ENCODE results near the gene FBXW5. TPM values are rescaled to one million over a fixed set of nuclear protein-coding genes. Genes with fewer than 3 reads are reported as not detected.

Gene FBXW5
- total RNA-seq, 2 experiments from 2014 or later: 118 to 119 TPM

GRCh38 chr9:136900988-136901515 lies 43.5 kb downstream of the FBXW5 start:
- no peak for DNase-seq
- ChIA-PET CTCF (interaction anchor here (0.9 to 1.2 kb wide), 2 partner anchors 17 to 74 kb away, joined by 3 to 4 read pairs; no protein-coding TSS in a partner anchor), POLR2A (interaction anchor here (0.6 to 3.0 kb wide), 5 partner anchors 14 to 64 kb away, joined by 3 to 40 read pairs (median 11); partner anchors contain the start of genes FBXW5 and TRAF2)
- Mint-ChIP-seq H3K27ac (peak overlapping the region; percentile 92), H3K4me3 (peak overlapping the region; percentile 52), H3K36me3 (ENCODE audit: low read depth) (peaks cover 45% of the 10 kb centered on the region), H3K9me3 (no peaks in the 10 kb centered on the region), H3K4me1 (peaks cover 50% of the 10 kb centered on the region), H3K27me3 (no peaks in the 10 kb centered on the region)

DNA sequence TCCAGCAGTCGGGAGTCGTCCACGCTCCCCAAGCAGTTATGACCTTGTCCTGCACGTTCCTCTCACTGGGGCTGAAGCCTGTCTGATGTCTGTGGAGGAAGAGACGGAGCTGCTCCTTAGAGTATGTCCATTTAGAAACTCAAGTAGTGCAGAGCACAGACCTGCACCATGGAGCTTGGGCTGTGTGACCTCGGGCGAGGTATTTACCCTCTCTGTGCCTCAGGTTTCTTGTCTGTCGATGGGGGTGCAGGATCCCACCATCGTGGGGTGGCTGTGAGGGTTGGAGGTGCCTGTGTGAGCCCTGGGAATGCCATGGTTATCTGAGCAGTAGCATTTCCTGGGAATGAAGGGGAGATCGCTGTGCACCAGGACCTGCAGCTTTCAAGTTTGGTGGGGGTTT lies 44.0 kb downstream of the FBXW5 start:
- no peak for DNase-seq
- Mint-ChIP-seq H3K27me3 (no peaks in the 10 kb centered on the region), H3K4me1 (peaks cover 50% of the 10 kb centered on the region), H3K27ac (peak overlapping the region; percentile 92), H3K4me3 (no peak overlapping the region), H3K36me3 (ENCODE audit: low read depth) (peaks cover 40% of the 10 kb centered on the region), H3K9me3 (no peaks in the 10 kb centered on the region)
- ChIA-PET POLR2A (interaction anchor here (0.6 to 3.0 kb wide), 3 partner anchors 13 to 173 kb away, joined by 3 to 40 read pairs (median 36); partner anchors contain the start of gene TRAF2), CTCF (no interaction called here)

GRCh38 chr9:136899196-136899595 lies 45.3 kb downstream of the FBXW5 start:
- ChIA-PET CTCF (no interaction called here), POLR2A (interaction anchor here (1.3 to 2.4 kb wide), 3 partner anchors 13 to 187 kb away, joined by 3 to 11 read pairs (median 5); partner anchors contain the start of genes MAN1B1 and TRAF2)
- Mint-ChIP-seq H3K36me3 (ENCODE audit: low read depth) (peaks cover 40% of the 10 kb centered on the region), H3K27me3 (no peaks in the 10 kb centered on the region), H3K4me1 (peaks cover 52% of the 10 kb centered on the region), H3K27ac (peak overlapping the region; percentile 76), H3K9me3 (no peaks in the 10 kb centered on the region), H3K4me3 (no peak overlapping the region)
- no peak for DNase-seq

DNA sequence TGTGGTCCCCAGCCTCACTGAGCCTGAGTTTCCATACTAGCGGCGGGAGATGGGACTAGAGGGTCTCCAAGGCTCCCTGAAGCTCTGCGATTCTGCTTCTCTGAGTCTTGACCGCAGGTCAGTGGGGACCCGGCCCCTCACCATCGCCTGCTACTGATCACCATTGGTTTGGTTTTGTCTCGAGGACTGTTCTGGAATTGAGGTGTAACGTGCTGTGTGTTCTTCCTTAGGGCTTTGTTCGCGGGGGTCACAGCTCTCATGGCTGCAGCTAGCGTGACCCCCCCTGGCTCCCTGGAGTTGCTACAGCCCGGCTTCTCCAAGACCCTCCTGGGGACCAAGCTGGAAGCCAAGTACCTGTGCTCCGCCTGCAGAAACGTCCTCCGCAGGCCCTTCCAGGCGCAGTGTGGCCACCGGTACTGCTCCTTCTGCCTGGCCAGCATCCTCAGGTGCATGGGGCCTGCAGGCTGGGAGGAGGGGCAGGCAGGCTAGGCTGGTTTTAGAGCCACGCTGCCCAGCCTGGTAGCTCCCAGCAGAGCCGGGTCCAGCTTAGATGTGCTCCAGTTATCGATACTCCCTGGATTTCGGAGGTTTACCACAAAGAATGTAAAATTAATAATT lies 45.9 kb downstream of the FBXW5 start:
- H3K36me3 Mint-ChIP-seq (ENCODE audit: low read depth): peaks cover 44% of the 10 kb centered on the region
- no peak overlapping the region for H3K27ac Mint-ChIP-seq
- peaks cover 51% of the 10 kb centered on the region for H3K4me1 Mint-ChIP-seq
- H3K4me3 Mint-ChIP-seq: no peak overlapping the region
- no peaks in the 10 kb centered on the region for H3K9me3 Mint-ChIP-seq
- H3K27me3 Mint-ChIP-seq: no peaks in the 10 kb centered on the region
- ChIA-PET POLR2A (interaction anchor here (1.3 to 2.4 kb wide), 4 partner anchors 13 to 188 kb away, joined by 3 to 11 read pairs (median 4); partner anchors contain the start of genes MAN1B1 and TRAF2), CTCF (no interaction called here)
- DNase-seq: no peak

GRCh38 chr9:136896027-136896426 lies 48.5 kb downstream of the FBXW5 start:
- Mint-ChIP-seq H3K4me3 (no peak overlapping the region), H3K27ac (no peak overlapping the region), H3K27me3 (no peaks in the 10 kb centered on the region), H3K36me3 (ENCODE audit: low read depth) (peaks cover 36% of the 10 kb centered on the region), H3K4me1 (peaks cover 31% of the 10 kb centered on the region), H3K9me3 (no peaks in the 10 kb centered on the region)
- no peak for DNase-seq
- ChIA-PET POLR2A (interaction anchor here (1.1 kb wide), 1 partner anchor 9 kb away, joined by 4 read pairs; no protein-coding TSS in a partner anchor), CTCF (interaction anchor here (0.6 kb wide), 1 partner anchor 53 kb away, joined by 3 read pairs; the partner anchor contains the start of gene AJM1)

- ChIA-PET CTCF (no interaction called here), POLR2A (no interaction called here)
- Mint-ChIP-seq H3K4me1 (peaks cover 29% of the 10 kb centered on the region), H3K27me3 (no peaks in the 10 kb centered on the region), H3K9me3 (no peaks in the 10 kb centered on the region), H3K36me3 (ENCODE audit: low read depth) (peaks cover 27% of the 10 kb centered on the region), H3K4me3 (no peak overlapping the region), H3K27ac (no peak overlapping the region)
- no peak for DNase-seq
Observed at GRCh38 chr9:136890661-136891060, 53.9 kb downstream of the FBXW5 start.

Other genes with a start within 250 kb of the FBXW5 start
- under 1 TPM; 0.15 to 0.18 TPM for gene DIPK1B, start 232.2 kb downstream of the FBXW5 start, total RNA-seq
- gene LCN10, start 201.8 kb downstream of the FBXW5 start, total RNA-seq: not detected
- gene LCN6, start 196.2 kb downstream of the FBXW5 start, total RNA-seq: under 1 TPM in 1 of 2 experiments, not detected in 1; 0.40 TPM
- not detected for gene LCN8, start 186.5 kb downstream of the FBXW5 start, total RNA-seq
- not detected for gene LCN15, start 180.2 kb downstream of the FBXW5 start, total RNA-seq
- 10 to 100 TPM; 39.6 to 42.9 TPM for gene TMEM141, start 153.4 kb downstream of the FBXW5 start, total RNA-seq
- 1 to 10 TPM in 1 of 2 experiments, under 1 TPM in 1; 0.96 to 1.4 TPM for gene CCDC183, start 148.4 kb downstream of the FBXW5 start, total RNA-seq
- 10 to 100 TPM; 96.0 to 96.2 TPM for gene RABL6, start 136.8 kb downstream of the FBXW5 start, total RNA-seq
- gene AJM1, start 102.3 kb downstream of the FBXW5 start, total RNA-seq: 1 to 10 TPM; 8.7 TPM
- 10 to 100 TPM; 82.3 to 85.4 TPM for gene PHPT1, start 95.3 kb downstream of the FBXW5 start, total RNA-seq
- 10 to 100 TPM; 12.5 to 13.6 TPM for gene MAMDC4, start 92.4 kb downstream of the FBXW5 start, total RNA-seq
- gene EDF1, start 78.4 kb downstream of the FBXW5 start, total RNA-seq: 100 to 1,000 TPM; 301 to 316 TPM
- gene TRAF2, start 58.2 kb downstream of the FBXW5 start, total RNA-seq: 10 to 100 TPM; 43.6 to 45.7 TPM
- gene C8G, start 505 bp upstream of the FBXW5 start, total RNA-seq: 1 to 10 TPM; 1.5 to 3.2 TPM
- gene LCN12, start 7.5 kb upstream of the FBXW5 start, total RNA-seq: 1 to 10 TPM; 2.5 to 2.9 TPM
- 10 to 100 TPM; 44.2 to 45.4 TPM for gene PTGDS, start 32.8 kb upstream of the FBXW5 start, total RNA-seq
- gene LCNL1, start 38.3 kb upstream of the FBXW5 start, total RNA-seq: 1 to 10 TPM in 1 of 2 experiments, under 1 TPM in 1; 0.98 to 1.0 TPM
- 10 to 100 TPM; 64.4 to 68.5 TPM for gene PAXX, start 47.7 kb upstream of the FBXW5 start, total RNA-seq
- 1 to 10 TPM; 3.7 to 4.9 TPM for gene CLIC3, start 51.8 kb upstream of the FBXW5 start, total RNA-seq
- gene ABCA2, start 83.5 kb upstream of the FBXW5 start, total RNA-seq: 10 to 100 TPM; 55.5 to 65.9 TPM
- 10 to 100 TPM in 1 of 2 experiments, 1 to 10 TPM in 1; 9.9 to 10.4 TPM for gene FUT7, start 87.3 kb upstream of the FBXW5 start, total RNA-seq
- gene NPDC1, start 101.4 kb upstream of the FBXW5 start, total RNA-seq: 10 to 100 TPM; 82.8 to 89.2 TPM
- under 1 TPM; 0.15 to 0.40 TPM for gene ENTPD2, start 109.3 kb upstream of the FBXW5 start, total RNA-seq
- gene SAPCD2, start 125.8 kb upstream of the FBXW5 start, total RNA-seq: 10 to 100 TPM; 26.8 to 27.0 TPM
- gene UAP1L1, start 132.8 kb upstream of the FBXW5 start, total RNA-seq: 10 to 100 TPM; 20.2 to 21.9 TPM
- gene MAN1B1, start 142.2 kb upstream of the FBXW5 start, total RNA-seq: 10 to 100 TPM; 51.4 to 51.9 TPM
- gene DPP7, start 170.0 kb upstream of the FBXW5 start, total RNA-seq: 100 to 1,000 TPM; 253 to 257 TPM
- gene GRIN1, start 194.4 kb upstream of the FBXW5 start, total RNA-seq: under 1 TPM; 0.40 to 0.43 TPM
- gene LRRC26, start 225.3 kb upstream of the FBXW5 start, total RNA-seq: not detected
- gene TMEM210, start 227.3 kb upstream of the FBXW5 start, total RNA-seq: not detected
- 10 to 100 TPM; 53.3 to 57.8 TPM for gene ANAPC2, start 243.8 kb upstream of the FBXW5 start, total RNA-seq
- gene SSNA1, start 243.9 kb upstream of the FBXW5 start, total RNA-seq: 10 to 100 TPM; 70.0 to 76.3 TPM